Lung (tissue), 12 donors: ENCODE data around the gene MST1. TPM values are rescaled to one million over a fixed set of nuclear protein-coding genes. Genes with fewer than 3 reads are reported as not detected.

ENCODE experiments used
- ATAC-seq: fragments of 200-7000 bp; cut with Tn5 transposase; one replicate; pipeline ENCODE4 v1.9.1; 2020; ENCODE audit warnings: moderate number of reproducible peaks; ENCODE audit not compliant: insufficient read depth, low FRiP score
- DNase-seq, 3 donors: peaks; one replicate each; pipeline ENCODE4 v3.0.0-alpha.2; 2013 to 2017
- H3K27ac ChIP-seq, 2 donors: one replicate each; pipeline ENCODE4 v1.5.1; 2013; ENCODE audit warnings: mild to moderate bottlenecking in 2 of 2, moderate library complexity in 2 of 2, control low read depth in 1 of 2, inconsistent platforms in 1 of 2, low read depth in 1 of 2, low read length in 1 of 2
- H3K27me3 ChIP-seq, 3 donors: one replicate each; pipeline ENCODE4 v1.5.1; 2013; ENCODE audit warnings: low read length in 2 of 3; ENCODE audit not compliant: control insufficient read depth in 3 of 3, insufficient read depth in 3 of 3
- H3K36me3 ChIP-seq, 4 donors: one replicate each; pipeline ENCODE4 v1.5.1; 2013; ENCODE audit warnings: low read length in 4 of 4, mild to moderate bottlenecking in 1 of 4, moderate library complexity in 1 of 4; ENCODE audit not compliant: control insufficient read depth in 4 of 4, insufficient read depth in 4 of 4
- H3K4me1 ChIP-seq, 5 donors: one replicate each; pipeline ENCODE4 v1.5.1; 2013; ENCODE audit warnings: low read length in 5 of 5, mild to moderate bottlenecking in 2 of 5, moderate library complexity in 1 of 5; ENCODE audit not compliant: control insufficient read depth in 5 of 5, insufficient read depth in 5 of 5
- H3K4me3 ChIP-seq: one replicate; pipeline ENCODE4 v1.5.1; 2013; ENCODE audit warnings: mild to moderate bottlenecking, control low read depth, moderate library complexity
- H3K9ac ChIP-seq, 2 donors: one replicate each; pipeline ENCODE4 v1.5.1; 2013; ENCODE audit warnings: low read length in 2 of 2, control low read depth in 1 of 2; ENCODE audit not compliant: insufficient read depth in 1 of 2
- H3K9me3 ChIP-seq, 4 donors: one replicate each; pipeline ENCODE4 v1.5.1; 2013; ENCODE audit warnings: low read length in 3 of 4, mild to moderate bottlenecking in 1 of 4, moderate library complexity in 1 of 4; ENCODE audit not compliant: control insufficient read depth in 4 of 4, insufficient read depth in 3 of 4
- WGBS, 2 donors: extraction: QIAGEN DNeasy Blood & Tissue Kit; methylation state at CpG; one replicate each; pipeline ENCODE4 v1.1.7; 2013; 5-methylcytosine and 5-hydroxymethylcytosine counted together
- polyA plus RNA-seq, 2 donors: library from polyadenylated mRNA; stranded (reverse); fragments of 200-250 nt; gene quantifications; one replicate each; pipeline ENCODE4 v1.2.1, GENCODE V29; 2013
- total RNA-seq, 2 donors: library from RNA; depleted of rRNA in 1 of 2; stranded (reverse); fragments of >200 nt in 1 of 2; gene quantifications; one replicate each; pipeline ENCODE4 v1.2.1, GENCODE V29; 2014 to 2021
- TF ChIP-seq, protein P1 (sequence below): IDR thresholded peaks from 2 replicates; pipeline ENCODE4 v1.5.1; 2012; ENCODE audit warnings: mild to moderate bottlenecking; ENCODE audit errors: control extremely low read depth, extremely low read depth
- donor health status: control.
- donor health status: control.
- donor health status: Bipolar disorder and iron deficiency.
- donor health status: healthy.
- donor health status: DM: yes; HTN: yes; CAD: no.

MST1 gene
- total and polyA plus RNA-seq, 4 donors = 8.3 to 27.0 (median 17.2) TPM

DNA sequence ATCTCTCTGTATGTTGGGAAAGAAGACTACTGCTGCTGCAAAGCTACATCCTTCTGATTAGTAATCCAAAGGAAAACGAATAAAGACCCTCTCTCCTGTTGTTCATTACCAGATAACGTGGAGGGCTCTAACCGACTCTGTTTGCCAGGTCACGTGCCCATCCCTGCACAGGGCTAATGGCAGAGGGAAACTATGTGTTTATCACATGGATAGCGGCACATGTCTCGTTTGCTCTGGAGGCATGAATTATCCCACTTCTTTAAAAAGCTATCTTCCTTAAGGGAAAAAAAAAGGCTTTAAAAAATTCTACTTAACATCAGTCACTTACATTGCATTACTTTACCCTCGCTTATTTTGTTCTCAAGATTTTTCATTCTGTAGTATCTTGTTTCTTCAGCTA, 48.0 kb downstream of the MST1 start:
- Histone ChIP-seq H3K27ac (no peak overlapping the region), H3K4me3 (no peak overlapping the region), H3K9ac (no peak overlapping the region), H3K9me3 (no peaks in the 10 kb centered on the region), H3K27me3 (no peaks in the 10 kb centered on the region), H3K4me1 (no peaks in the 10 kb centered on the region), H3K36me3 (no peaks in the 10 kb centered on the region)
- no peak for DNase-seq
- no peak for ATAC-seq
- TF ChIP-seq, protein P1, sequence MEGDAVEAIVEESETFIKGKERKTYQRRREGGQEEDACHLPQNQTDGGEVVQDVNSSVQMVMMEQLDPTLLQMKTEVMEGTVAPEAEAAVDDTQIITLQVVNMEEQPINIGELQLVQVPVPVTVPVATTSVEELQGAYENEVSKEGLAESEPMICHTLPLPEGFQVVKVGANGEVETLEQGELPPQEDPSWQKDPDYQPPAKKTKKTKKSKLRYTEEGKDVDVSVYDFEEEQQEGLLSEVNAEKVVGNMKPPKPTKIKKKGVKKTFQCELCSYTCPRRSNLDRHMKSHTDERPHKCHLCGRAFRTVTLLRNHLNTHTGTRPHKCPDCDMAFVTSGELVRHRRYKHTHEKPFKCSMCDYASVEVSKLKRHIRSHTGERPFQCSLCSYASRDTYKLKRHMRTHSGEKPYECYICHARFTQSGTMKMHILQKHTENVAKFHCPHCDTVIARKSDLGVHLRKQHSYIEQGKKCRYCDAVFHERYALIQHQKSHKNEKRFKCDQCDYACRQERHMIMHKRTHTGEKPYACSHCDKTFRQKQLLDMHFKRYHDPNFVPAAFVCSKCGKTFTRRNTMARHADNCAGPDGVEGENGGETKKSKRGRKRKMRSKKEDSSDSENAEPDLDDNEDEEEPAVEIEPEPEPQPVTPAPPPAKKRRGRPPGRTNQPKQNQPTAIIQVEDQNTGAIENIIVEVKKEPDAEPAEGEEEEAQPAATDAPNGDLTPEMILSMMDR = no peak
- WGBS, 2 donors = 67 to 79% methylated on average over 7 of the region's 7 CpGs

DNA sequence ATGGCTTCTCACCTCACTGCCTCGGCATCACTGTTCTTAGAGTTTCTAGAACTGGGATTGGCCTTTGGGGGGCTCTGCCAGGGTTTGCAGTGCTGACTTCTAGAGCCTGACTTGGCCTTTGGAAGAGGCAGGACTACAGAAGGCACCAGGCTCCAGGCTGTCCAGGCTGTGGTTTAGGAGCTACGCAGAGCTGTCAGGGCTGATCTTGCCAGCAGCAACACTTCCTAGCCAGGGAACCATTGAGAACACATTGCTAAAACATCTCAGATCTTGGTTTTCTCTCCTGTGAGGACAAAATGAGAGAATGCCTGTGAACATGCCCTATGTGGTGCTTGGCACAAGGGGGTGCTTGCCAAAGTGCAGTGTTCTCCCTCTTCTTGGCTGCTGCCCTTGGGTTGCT, 49.7 kb downstream of the MST1 start:
- WGBS, 2 donors = 82 to 91% methylated on average over 2 of the region's 2 CpGs

DNA sequence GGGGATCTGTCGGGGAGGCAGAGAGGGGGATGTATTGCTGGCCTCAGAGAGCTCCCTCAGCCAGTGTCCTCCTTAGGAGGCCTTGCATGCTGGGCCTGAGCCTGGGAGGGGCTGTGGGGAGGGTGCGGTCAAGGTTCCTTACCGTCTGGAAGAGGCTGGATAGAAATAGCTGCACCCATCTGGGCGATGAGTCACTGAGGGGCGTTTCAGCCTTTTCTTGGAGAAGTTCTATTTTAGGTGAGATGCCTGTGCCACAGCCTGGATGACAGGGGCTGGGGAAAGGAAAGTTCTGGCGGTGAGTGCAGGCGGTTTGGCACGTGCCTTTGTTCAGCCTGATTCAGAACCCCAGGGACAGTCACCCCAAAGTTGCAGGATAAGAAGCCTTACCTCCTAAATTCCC, 50.8 kb downstream of the MST1 start:
- Histone ChIP-seq H3K27me3 (no peaks in the 10 kb centered on the region), H3K4me3 (no peak overlapping the region), H3K9ac (no peak overlapping the region), H3K36me3 (no peaks in the 10 kb centered on the region), H3K27ac (no peak overlapping the region), H3K9me3 (no peaks in the 10 kb centered on the region), H3K4me1 (no peaks in the 10 kb centered on the region)
- ATAC-seq (no peak), DNase-seq (no peak)
- TF ChIP-seq, protein P1 = no peak
- WGBS, 2 donors = 64% methylated on average over 8 of the region's 8 CpGs

More for the DNA sequence above, 49.7 kb downstream of the MST1 start:
- H3K27me3 ChIP-seq = no peaks in the 10 kb centered on the region
- no peak for DNase-seq
- no peaks in the 10 kb centered on the region for H3K36me3 ChIP-seq
- H3K4me1 ChIP-seq = no peaks in the 10 kb centered on the region
- H3K27ac ChIP-seq = no peak overlapping the region
- H3K9me3 ChIP-seq = no peaks in the 10 kb centered on the region
- H3K4me3 ChIP-seq = no peak overlapping the region
- TF ChIP-seq, protein P1 = no peak
- ATAC-seq = no peak
- no peak overlapping the region for H3K9ac ChIP-seq

DNA sequence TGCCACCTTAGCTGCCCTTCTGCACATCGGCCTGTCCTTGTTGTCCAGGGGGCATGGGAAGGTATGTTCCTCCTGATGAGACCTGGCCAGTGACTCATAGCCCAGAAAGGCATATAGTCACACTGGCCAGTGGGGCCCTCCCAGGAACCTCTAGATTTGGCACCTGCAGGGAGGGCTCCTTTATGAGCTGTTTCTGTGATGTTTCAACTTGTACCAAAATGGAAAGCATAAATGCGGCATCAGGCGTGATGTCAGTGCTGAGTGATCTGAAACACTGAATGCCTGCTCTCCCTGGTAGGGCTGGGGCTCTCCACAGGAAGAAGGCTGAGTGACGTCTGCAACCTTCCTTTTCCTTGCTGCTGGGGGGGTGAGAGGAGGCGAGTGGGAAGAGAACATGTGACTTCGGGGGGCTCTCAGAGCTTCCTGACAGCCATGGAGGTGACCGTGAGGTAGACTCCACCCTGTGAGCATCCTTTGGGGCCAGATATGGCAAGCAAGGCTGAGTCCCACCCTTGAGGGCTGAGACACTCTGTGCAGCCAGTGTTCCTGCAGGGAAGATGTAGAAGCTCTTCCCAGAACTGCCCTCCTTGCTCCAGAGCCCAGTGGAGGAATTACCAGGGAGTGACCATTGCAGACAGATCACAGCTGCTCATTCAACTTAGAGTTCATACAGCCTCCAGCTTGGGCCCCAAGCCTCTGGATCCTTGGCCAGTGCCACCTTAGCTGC, 52.2 kb downstream of the MST1 start:
- ATAC-seq (no peak), DNase-seq (no peak)
- H3K27ac ChIP-seq = no peak overlapping the region
- no peaks in the 10 kb centered on the region for H3K9me3 ChIP-seq
- TF ChIP-seq, protein P1 = no peak
- H3K36me3 ChIP-seq = no peaks in the 10 kb centered on the region
- H3K4me3 ChIP-seq = no peak overlapping the region
- H3K27me3 ChIP-seq = no peaks in the 10 kb centered on the region
- no peaks in the 10 kb centered on the region for H3K4me1 ChIP-seq
- 49 to 57% methylated on average over 7 of the region's 7 CpGs for WGBS, 2 donors
- H3K9ac ChIP-seq = no peak overlapping the region
